PC-3 (cell line): ENCODE measurements around the gene ZC3H15. TPM values are rescaled to one million over a fixed set of nuclear protein-coding genes. Genes with fewer than 3 reads are reported as not detected.

Experiments
- ATAC-seq: fragments of 200-7000 bp; cut with Tn5 transposase; 2 replicates; pipeline ENCODE4 v1.9.1; 2020; ENCODE audit warnings: mild to moderate bottlenecking, moderate library complexity
- BruUV-seq: library from RNA; stranded (reverse); fragments of 400-500 nt; replicated peaks from 2 replicates; lab custom pipeline; 2021; lab: Mats Ljungman, UMichigan
- CTCF ChIA-PET: fragments of 300-600 bp; sonication (Branson Sonifier 250); formaldehyde crosslinking; loops from one replicate; lab custom pipeline; 2022; ENCODE audit warnings: antibody characterized with exemption; lab: Charles Lee
- POLR2A ChIA-PET: fragments of 300-600 bp; sonication (Branson Sonifier 250); formaldehyde crosslinking; loops from one replicate; lab custom pipeline; 2022; ENCODE audit warnings: antibody characterized with exemption; ENCODE audit not compliant: unreplicated experiment; lab: Charles Lee
- DNase-seq: peaks from one replicate; pipeline ENCODE4 v3.0.0-alpha.2; 2015
- H2AFZ ChIP-seq: fragments of 300-600 bp; sonication (generic); 2 replicates; pipeline ENCODE4 v1.6.0; 2016; ENCODE audit warnings: antibody characterized with exemption, low read length
- H3F3A ChIP-seq: fragments of 300-600 bp; sonication (generic); one replicate; pipeline ENCODE4 v1.6.0; 2017; ENCODE audit warnings: antibody characterized with exemption, low read length, control low read depth, mild to moderate bottlenecking; ENCODE audit not compliant: unreplicated experiment
- H3K27ac ChIP-seq: fragments of 300-600 bp; sonication (generic); 2 replicates; pipeline ENCODE4 v1.5.1; 2016; ENCODE audit warnings: mild to moderate bottlenecking, low read length
- H3K27me3 ChIP-seq: fragments of 300-600 bp; sonication (generic); 2 replicates; pipeline ENCODE4 v1.6.1; 2016; ENCODE audit warnings: low read length, mixed read lengths
- H3K36me3 ChIP-seq: fragments of 300-600 bp; sonication (generic); 2 replicates; pipeline ENCODE4 v1.6.1; 2016; ENCODE audit warnings: low read depth, mixed run types, low read length, mixed read lengths
- H3K4me1 ChIP-seq: fragments of 300-600 bp; sonication (generic); 2 replicates; pipeline ENCODE4 v1.5.1; 2016; ENCODE audit warnings: low read length; ENCODE audit not compliant: insufficient read depth
- H3K4me2 ChIP-seq: fragments of 300-600 bp; sonication (generic); 2 replicates; pipeline ENCODE4 v1.6.0; 2016; ENCODE audit warnings: low read length
- H3K4me3 ChIP-seq: fragments of 300-600 bp; sonication (generic); 2 replicates; pipeline ENCODE4 v1.5.1; 2016; ENCODE audit warnings: mild to moderate bottlenecking, low read length, mixed read lengths
- H3K79me2 ChIP-seq: fragments of 300-600 bp; sonication (generic); 2 replicates; pipeline ENCODE4 v1.6.1; 2017; ENCODE audit warnings: low read length, mixed read lengths
- H3K9ac ChIP-seq: fragments of 300-600 bp; sonication (generic); 2 replicates; pipeline ENCODE4 v1.6.0; 2016; ENCODE audit warnings: mild to moderate bottlenecking, low read length
- H3K9me2 ChIP-seq: fragments of 300-600 bp; sonication (generic); replicated peaks from 2 replicates; pipeline ENCODE4 v1.6.1; 2016; ENCODE audit warnings: mixed run types, low read length, mixed read lengths
- H3K9me3 ChIP-seq: fragments of 300-600 bp; sonication (generic); 2 replicates; pipeline ENCODE4 v1.6.1; 2016; ENCODE audit warnings: low read length, mixed read lengths
- H4K20me1 ChIP-seq: fragments of 300-600 bp; sonication (generic); 2 replicates; pipeline ENCODE4 v1.6.1; 2016; ENCODE audit warnings: low read length, mixed read lengths
- EZH2 ChIP-seq: fragments of 300-600 bp; sonication (generic); IDR thresholded peaks from one replicate; pipeline ENCODE4 v1.6.1; 2017; ENCODE audit warnings: antibody characterized with exemption, mild to moderate bottlenecking, low read length; ENCODE audit not compliant: unreplicated experiment
- EZH2phosphoT487 ChIP-seq: fragments of 300-600 bp; sonication (generic); IDR thresholded peaks from 2 replicates; pipeline ENCODE4 v1.6.1; 2018; ENCODE audit warnings: mild to moderate bottlenecking, antibody characterized with exemption, low read length, borderline replicate concordance
- intact Hi-C: fragments of 100-400 bp; cut with micrococcal nuclease; formaldehyde crosslinking; loops from 2 replicates; pipeline ENCODE4 v1.9.0; 2023
- total RNA-seq: library from RNA; depleted of rRNA; stranded (reverse); fragments of >200 nt; gene quantifications from 2 replicates; pipeline ENCODE4 v1.2.3, GENCODE V29; 2014
- TF ChIP-seq, protein P1 (sequence below): fragments of 300-600 bp; sonication (generic); conservative IDR thresholded peaks from 2 replicates; pipeline ENCODE4 v1.5.1; 2017; ENCODE audit warnings: antibody characterized with exemption, low read depth, mild to moderate bottlenecking, low read length

Gene ZC3H15
- total RNA-seq, 1 experiment from 2014 or later: 58.2 TPM

DNA sequence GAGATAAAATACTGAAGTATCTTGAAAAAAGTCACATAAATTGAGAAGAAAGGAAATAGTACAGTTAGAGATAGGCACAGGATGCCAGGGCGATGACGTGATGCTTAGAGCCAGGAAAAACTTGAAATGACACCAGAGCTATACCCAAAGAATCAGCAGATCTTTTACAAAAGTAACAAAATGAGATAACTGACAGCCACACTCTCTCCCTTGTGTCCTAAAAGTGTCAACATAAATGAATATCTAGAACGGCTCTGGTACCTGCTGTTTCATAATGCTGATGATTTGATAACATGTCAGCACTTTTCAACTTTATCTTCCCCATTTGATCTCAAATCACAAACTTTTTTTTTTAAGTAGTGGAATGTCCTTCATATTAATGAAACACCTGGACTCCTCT, 45.6 kb upstream of the ZC3H15 start:
- TF ChIP-seq EZH2phosphoT487 (no peak), EZH2 (no peak)
- TF ChIP-seq, protein P1, sequence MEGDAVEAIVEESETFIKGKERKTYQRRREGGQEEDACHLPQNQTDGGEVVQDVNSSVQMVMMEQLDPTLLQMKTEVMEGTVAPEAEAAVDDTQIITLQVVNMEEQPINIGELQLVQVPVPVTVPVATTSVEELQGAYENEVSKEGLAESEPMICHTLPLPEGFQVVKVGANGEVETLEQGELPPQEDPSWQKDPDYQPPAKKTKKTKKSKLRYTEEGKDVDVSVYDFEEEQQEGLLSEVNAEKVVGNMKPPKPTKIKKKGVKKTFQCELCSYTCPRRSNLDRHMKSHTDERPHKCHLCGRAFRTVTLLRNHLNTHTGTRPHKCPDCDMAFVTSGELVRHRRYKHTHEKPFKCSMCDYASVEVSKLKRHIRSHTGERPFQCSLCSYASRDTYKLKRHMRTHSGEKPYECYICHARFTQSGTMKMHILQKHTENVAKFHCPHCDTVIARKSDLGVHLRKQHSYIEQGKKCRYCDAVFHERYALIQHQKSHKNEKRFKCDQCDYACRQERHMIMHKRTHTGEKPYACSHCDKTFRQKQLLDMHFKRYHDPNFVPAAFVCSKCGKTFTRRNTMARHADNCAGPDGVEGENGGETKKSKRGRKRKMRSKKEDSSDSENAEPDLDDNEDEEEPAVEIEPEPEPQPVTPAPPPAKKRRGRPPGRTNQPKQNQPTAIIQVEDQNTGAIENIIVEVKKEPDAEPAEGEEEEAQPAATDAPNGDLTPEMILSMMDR: no peak
- Histone ChIP-seq H3K9me2 (no peaks in the 10 kb centered on the region), H3K9ac (no peak overlapping the region), H2AFZ (no peak overlapping the region), H4K20me1 (no peaks in the 10 kb centered on the region), H3K9me3 (no peaks in the 10 kb centered on the region), H3K36me3 (no peaks in the 10 kb centered on the region), H3K4me2 (no peak overlapping the region), H3K4me1 (no peaks in the 10 kb centered on the region), H3K79me2 (no peaks in the 10 kb centered on the region), H3K27me3 (no peaks in the 10 kb centered on the region), H3K27ac (no peak overlapping the region), H3K4me3 (no peak overlapping the region), H3F3A (no peaks in the 10 kb centered on the region)
- ATAC-seq: no peak
- no TSS peak for BruUV-seq
- ChIA-PET CTCF (interaction anchor here (0.6 kb wide), 1 partner anchor 340 kb away, joined by 3 read pairs; no protein-coding TSS in a partner anchor), POLR2A (no interaction called here)
- intact Hi-C loops: no loop called here
- no peak for DNase-seq

DNA sequence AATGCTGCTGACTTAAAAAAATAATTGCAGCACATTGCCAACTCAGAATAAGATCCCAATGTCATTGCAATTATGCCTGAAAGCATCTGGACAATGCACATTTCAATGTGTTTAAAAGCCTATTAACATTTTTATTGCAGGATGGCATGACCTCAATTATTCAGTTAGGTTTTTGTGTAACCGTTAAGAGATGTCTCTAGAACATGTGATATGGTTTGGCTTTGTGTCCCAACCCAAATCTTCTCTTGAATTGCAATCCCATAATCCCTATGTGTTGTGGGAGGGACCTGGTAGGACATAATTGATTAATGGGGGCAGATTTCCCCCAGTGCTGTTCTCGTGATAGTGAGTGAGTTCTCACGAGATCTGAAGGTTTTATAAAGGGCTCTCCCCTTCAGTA, 43.2 kb upstream of the ZC3H15 start:
- Histone ChIP-seq H3K27ac (no peak overlapping the region), H3K4me1 (no peaks in the 10 kb centered on the region), H4K20me1 (no peaks in the 10 kb centered on the region), H3K4me3 (no peak overlapping the region), H3K9ac (no peak overlapping the region), H3K9me2 (no peaks in the 10 kb centered on the region), H3K27me3 (no peaks in the 10 kb centered on the region), H2AFZ (no peak overlapping the region), H3K79me2 (no peaks in the 10 kb centered on the region), H3F3A (no peaks in the 10 kb centered on the region), H3K36me3 (no peaks in the 10 kb centered on the region), H3K9me3 (no peaks in the 10 kb centered on the region), H3K4me2 (no peak overlapping the region)
- TF ChIP-seq EZH2 (no peak), EZH2phosphoT487 (no peak)
- TF ChIP-seq, protein P1: no peak
- ATAC-seq: no peak
- intact Hi-C loops: no loop called here
- BruUV-seq: no TSS peak
- POLR2A ChIA-PET: no interaction called here
- no peak for DNase-seq
- CTCF ChIA-PET: no interaction called here

DNA sequence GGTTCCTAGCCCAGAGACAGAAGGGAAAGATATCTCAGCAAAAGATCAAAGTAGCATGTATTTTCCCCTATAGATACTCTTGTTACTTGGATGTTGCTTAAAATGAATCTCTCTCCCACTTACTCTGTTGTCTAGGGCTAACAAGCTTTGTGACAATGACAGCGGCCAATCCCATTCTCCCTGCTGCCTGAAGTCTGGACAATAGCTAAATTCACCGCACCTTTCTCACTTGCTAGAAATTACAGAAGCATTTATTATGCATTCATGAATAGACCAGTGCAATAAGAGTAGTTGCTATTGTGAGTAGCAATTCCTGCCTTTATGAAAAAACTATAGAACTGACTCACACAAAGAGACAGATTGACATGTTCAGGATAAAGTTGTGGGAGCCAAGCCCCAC, 42.2 kb upstream of the ZC3H15 start:
- H3K27ac ChIP-seq: no peak overlapping the region
- no peaks in the 10 kb centered on the region for H3K4me1 ChIP-seq
- H3K79me2 ChIP-seq: no peaks in the 10 kb centered on the region
- ChIA-PET POLR2A (no interaction called here), CTCF (no interaction called here)
- no peaks in the 10 kb centered on the region for H3K27me3 ChIP-seq
- no peaks in the 10 kb centered on the region for H3F3A ChIP-seq
- H3K36me3 ChIP-seq: no peaks in the 10 kb centered on the region
- no peaks in the 10 kb centered on the region for H3K9me3 ChIP-seq
- TF ChIP-seq EZH2phosphoT487 (no peak), EZH2 (no peak)
- TF ChIP-seq, protein P1: no peak
- no peak overlapping the region for H3K9ac ChIP-seq
- DNase-seq (no peak), ATAC-seq (no peak)
- no peak overlapping the region for H3K4me3 ChIP-seq
- no peaks in the 10 kb centered on the region for H4K20me1 ChIP-seq
- BruUV-seq: no TSS peak
- H3K9me2 ChIP-seq: no peaks in the 10 kb centered on the region
- no peak overlapping the region for H2AFZ ChIP-seq
- intact Hi-C loops: no loop called here
- no peak overlapping the region for H3K4me2 ChIP-seq
